ENCODE data around the gene TRIM36. TPM values are rescaled to one million over a fixed set of nuclear protein-coding genes. Genes with fewer than 3 reads are reported as not detected.

The TRIM36 gene
- total RNA-seq, 1 donor from 2014 or later, result 4.4 TPM

Other genes with a start within 250 kb of the TRIM36 start
- gene PGGT1B, start 93.0 kb upstream of the TRIM36 start, total RNA-seq, result 41.5 and 45.4 TPM in 2 replicates
- gene CCDC112, start 126.7 kb upstream of the TRIM36 start, total RNA-seq, result 10.5 and 13.0 TPM in 2 replicates

Measured in astrocyte (in vitro differentiated cells and primary cell).